NCI-H510A treated with DMSO at 0.1 percent for 48 hours (cell line): ENCODE data around the gene MED12L.

Experiments
- DNase-seq: peaks from one replicate; lab custom pipeline; 2025; lab: John Stamatoyannopoulos, UW

Gene MED12L

DNA sequence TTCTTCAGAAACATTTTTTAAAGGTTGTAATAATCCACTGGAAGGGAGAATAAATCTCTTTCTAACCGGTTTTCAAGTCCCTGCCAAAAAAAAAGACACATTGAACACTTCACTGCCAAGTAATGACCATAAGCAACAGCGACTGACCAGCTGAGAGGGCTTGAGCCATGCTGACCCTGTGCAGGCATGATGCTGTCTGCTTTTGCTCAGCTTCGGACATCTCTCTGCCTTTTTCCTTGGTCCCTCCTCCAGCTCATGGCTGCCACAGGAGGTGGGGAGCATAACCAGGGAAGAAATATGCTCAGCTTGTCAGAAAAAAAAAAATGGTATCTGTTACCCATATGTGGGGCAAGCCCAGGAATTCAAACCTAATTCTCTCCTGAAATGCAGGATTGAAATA is 373.9 kb downstream of the MED12L start:
- no peak for DNase-seq

DNA sequence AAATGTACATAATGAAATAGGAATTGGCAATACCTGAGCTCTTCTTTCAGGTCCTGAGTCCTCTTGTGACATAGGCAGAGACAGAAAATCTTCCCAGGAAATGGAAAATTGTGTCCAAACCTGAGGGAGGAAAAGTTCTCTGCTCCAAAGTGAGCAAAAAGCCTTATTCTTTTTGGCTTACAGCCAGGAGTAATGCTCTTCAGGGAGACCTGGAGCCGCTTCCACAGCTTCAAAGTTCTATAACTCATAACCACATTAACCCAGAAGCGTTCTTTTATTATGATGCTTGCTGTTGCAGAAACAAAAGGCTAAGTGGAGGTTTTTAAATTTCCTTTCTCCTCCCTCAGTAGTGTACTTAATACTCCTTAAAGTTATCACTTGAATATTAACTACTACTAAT is 374.8 kb downstream of the MED12L start:
- DNase-seq, result peak; percentile 7

DNA sequence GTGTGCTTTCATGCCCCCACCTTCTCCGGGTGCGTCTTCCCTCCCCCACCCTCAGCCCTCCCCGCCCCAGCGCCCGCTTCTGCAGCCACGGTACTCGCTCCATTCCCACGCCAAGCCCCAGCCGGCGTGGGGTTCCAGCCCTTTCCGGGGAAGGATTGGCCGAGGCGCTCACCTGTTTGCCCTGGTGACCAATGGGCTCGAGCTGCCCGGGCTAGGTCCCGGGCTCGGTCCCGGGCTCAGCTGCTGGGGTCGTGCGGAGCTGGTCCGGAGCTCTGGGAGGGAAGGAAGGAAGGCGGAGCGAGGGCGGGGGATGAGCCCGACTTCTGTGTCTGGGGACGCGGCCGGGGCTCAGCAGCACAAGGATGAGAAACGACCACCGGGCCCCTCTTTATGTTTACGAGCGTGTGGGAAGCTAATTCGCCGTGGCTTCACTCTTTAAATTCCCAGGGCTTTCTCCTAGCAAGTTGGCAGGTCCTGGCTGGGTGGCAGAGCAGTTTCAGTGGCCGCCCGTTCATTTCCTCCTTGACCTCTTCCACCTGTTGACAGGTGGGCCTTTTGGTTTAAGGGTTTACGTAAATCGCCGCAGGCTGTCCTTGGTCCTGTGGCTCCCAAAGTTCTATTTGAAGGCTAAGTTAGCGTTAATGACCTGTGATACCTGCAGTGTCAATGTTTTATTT is 375.4 kb downstream of the MED12L start, which contains the start of gene IGSF10:
Gene IGSF10, minus strand, starts transcription at position 288 of the 677 bp plus-strand sequence. CDS start 2,352 bp downstream, outside the sequence.
- DNase-seq, result peak; percentile 4

DNA sequence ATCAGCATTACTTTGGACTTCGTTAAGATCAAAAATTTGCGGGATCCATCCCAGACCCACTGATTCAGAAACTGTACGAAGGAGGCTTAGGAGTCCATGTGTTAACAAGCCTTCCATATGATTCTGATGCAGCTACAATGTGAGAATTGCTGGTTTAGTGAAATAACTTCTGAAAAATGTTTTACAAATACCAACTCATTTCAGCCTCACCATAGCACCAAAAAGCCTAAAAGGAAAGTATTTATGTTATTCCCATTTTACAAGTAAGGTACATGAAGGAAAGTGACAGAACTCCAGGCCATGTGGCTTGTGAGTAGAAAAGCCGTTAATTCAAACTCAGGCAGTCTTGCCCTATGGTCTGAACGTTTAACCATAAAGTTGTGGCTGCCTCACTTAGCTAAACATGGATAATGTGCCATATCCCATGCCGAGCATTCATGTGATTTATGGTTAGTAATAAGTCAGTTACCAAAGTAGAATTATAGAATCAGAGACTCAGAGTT is 376.9 kb downstream of the MED12L start:
- no peak for DNase-seq

DNA sequence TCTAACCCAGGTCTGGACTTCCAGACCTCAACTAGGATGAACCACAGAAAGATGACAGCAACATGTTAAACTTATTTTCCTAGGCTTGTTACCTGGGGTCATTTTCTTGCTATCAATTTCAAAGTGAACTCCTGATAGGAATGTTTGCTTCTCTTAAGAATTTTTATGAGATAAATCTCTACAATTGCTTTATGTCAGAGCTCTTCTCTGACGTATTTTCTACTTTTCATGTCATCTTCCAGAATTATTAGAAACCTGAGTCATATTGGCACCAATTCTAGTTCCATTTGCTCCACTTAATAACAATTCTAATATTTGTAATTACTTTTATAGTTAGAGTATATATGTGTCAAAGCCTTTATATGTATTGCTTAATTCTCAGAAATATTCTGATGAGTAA is 377.5 kb downstream of the MED12L start:
- no peak for DNase-seq

DNA sequence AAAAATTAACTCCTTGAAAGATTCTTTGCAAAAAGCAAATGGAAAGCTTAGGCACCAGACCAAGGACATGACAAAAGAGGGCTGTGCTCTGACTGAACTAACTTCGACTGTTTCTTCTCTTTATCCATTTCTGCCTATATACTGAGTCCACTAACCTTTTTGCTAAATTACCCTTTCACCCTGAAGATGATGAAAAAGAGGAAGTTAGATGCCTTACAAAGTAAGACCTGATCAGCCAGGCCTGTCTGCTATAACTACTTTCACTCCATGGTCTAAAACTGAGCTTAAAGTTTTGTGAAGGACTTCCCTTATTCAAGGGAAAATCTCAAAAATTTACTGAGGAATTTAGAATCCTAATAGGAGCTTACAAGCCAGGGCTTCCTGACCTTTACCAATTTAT is 381.6 kb downstream of the MED12L start:
- DNase-seq, result no peak

DNA sequence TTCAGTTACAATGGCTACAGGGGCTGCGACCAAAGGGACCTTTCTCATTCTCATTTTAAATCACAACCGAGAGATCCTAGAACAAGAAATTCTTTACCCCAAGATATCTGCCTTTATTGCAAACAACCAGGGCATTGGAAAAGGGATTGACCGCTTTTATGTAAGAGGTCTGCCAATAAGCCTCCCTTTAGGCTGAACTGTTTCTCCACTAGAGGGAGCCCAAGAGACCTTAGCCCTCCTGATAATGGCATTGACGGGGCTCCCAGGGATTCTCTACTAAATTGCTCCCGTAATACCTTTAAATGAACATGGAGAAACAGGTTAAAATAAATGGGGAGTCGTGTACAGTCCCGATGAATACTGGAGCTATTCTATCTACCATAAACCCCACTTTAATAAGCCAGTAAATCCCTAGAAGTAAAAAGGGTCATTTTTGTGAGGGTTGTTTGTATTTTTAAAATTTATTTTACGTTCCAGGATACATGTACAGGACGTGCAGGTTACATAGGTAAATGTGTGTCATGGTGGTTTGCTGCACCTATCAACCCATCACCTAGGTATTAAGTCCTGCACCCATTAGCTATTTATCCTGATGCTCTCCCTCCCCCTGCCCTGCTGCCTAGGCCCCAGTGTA is 382.9 kb downstream of the MED12L start:
- peak; percentile 78 for DNase-seq

DNA sequence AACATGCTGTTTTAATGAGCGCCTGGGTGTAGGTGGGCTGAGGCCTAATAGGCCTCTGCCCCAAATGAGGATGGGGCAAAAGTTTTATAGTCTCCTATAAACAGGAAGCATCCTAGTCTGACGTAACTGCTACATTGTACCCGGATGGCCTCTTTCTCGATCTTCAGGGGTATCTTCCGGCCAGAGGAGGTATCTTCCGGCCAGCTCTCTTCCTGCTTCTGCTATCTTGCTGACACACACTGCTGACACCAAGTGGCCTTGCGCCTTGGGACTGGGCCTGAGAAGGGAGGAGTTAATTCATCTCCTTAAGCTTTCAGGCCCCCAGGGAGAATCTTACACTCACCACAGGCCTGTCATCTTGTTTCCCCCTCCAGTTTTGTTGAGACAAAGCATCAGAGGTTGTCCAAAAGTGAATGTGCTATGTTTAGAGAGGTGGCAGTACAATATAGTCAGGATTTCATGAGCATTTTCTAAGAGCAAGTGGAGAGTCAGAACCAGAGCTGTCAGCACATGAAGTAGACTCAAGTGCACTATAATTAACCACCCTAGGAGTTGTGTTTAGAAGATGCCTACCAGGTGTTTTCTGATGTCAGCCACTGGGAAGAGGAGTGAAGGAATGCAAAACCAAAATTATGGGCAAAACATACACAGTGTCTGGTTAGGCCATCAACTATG is 391.0 kb downstream of the MED12L start:
- no peak for DNase-seq

DNA sequence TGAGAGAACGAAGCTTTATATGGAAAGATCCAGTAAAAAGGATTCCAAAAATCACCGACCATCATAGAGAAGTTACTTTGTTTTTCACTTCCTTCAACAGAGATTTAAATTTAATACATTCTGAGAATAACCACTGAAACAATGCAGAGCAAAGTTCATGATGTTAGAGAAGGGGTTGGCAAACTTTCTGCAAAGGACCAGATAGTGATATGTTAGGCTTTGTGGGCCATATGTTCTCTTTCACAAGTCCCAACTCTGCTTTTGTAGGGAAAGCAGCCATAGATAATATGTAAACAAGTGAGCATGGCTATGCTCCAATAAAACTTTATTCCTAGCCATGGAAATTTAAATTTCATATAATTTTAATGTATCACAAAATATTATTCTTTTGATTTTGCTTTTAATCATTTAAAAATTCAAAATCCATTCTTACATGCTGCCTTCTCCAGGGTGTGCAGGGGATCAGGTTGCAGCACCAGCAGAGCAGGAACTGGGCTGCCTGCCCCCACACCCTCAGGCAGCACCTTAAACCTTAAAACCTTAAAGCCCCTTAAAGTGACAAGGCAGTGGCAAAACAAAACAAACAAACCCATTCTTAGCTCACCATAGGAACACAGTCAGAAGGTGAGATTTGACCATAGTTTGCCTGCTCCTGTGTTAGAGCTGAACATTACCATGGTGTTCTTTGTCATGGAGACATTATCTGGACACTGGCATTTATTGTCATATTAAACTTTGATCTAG is 392.3 kb downstream of the MED12L start:
- no peak for DNase-seq

DNA sequence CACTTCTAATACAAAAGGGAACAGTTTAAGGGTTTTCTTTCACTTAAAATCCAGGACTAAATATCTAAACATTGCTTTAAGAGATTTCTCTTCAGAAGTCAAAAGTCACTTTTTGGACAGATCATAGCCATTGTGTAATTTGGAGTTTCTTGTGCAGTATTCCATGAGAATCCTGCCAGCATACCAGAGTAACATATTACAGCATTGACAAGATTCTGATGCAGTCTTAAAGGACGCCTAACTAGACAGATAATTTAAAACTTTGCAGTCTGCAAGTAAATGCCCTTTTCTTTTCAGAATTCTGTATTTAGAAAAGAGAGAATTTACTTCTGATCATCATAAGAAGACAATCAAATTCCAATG is 392.9 kb downstream of the MED12L start:
- no peak for DNase-seq

DNA sequence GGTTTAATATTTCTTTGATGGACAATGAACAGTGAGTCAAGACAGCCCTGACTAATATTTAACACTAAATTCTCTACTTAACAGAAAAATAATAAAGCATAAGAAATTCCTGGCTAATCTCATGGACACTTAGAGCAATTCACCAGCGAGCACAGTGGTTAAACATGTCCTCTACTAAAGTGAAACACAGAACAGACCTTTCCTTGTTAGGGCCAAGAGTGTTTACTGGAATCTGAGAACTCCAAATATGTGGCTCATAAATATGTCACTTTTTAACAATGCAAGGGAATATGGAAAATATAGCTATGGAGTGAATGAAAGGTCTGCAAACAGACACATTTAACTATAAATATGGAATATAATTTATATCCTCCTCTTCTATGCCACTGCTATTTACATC is 394.0 kb downstream of the MED12L start:
- no peak for DNase-seq

DNA sequence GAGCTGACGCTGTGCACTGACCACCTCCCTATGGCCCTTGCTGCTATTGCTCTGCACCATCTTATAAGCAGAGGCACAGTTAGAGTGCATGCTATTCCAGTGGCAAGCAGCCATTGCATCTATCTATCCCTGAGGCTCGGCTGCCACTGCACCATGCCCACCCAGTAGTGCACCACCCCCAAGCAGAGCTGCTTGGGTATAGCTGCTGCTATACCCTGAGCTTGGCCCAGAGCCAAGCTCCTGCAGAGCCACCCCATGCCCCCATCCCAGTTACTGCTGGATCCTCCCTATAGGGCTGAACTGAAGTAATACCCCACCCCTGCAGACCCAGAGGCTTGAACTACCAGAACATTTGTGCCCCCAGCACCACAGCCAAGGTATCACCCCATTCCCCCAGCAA is 395.0 kb downstream of the MED12L start:
- no peak for DNase-seq

DNA sequence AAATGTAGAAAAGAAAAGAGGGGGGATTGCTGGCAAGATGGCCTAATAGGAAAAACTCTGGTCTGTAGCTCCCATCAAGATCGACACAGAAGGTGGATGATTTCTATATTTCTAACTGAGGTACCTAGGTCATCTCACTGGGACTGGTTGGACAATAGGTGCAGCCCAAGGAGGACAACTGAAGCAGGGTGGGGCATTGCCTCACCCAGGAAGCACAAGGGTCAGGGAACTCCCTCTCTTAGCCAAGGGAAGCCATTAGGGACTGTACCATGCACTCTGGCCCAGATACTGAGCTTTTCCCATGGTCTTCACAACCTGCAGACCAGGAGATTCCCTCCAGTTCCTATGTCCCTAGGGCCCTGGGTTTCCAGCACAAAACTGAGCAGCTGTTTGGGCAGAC is 398.0 kb downstream of the MED12L start:
- DNase-seq, result no peak

DNA sequence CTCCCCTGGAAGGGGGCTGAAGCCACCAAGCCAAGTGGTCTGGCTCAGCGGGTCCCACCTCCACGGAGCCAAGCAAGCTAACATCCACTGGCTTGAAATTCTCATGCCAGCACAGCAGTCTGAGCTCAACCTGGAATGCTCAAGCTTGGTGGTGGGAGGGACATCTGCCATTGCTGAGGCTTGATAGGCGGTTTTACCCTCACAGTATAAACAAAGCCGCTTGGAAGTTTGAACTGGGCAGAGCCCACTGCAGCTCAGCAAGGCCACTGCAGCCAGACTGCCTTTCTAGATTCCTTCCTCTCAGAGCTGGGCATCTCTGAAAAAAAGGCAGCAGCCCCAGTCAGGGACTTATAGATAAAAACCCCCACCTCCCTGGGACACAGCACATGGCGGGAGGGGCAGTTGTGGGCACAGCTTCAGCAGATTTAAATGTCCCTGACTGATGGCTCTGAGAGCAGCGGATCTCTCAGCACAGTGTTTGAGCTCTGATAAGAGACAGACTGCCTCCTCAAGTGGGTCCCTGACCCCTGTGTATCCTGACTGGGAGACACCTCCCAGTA is 398.6 kb downstream of the MED12L start:
- no peak for DNase-seq
